HUES6 (cell line): ENCODE data around the gene FAR2.

Experiments
- H3K27ac ChIP-seq: 2 replicates; pipeline ENCODE4 v1.7.0; 2013; ENCODE audit warnings: low read depth, mild to moderate bottlenecking, low read length, inconsistent platforms
- H3K27me3 ChIP-seq: 2 replicates; pipeline ENCODE4 v1.6.1; 2013; ENCODE audit warnings: low read length; ENCODE audit not compliant: control insufficient read depth, insufficient read depth
- H3K36me3 ChIP-seq: 2 replicates; pipeline ENCODE4 v1.6.1; 2013; ENCODE audit warnings: low read length; ENCODE audit not compliant: control insufficient read depth, insufficient read depth
- H3K4me1 ChIP-seq: 2 replicates; pipeline ENCODE4 v1.6.1; 2013; ENCODE audit warnings: low read length; ENCODE audit not compliant: control insufficient read depth, insufficient read depth
- H3K4me3 ChIP-seq: 2 replicates; pipeline ENCODE4 v1.5.1; 2013; ENCODE audit warnings: low read depth, low read length
- H3K9ac ChIP-seq: one replicate; pipeline ENCODE4 v1.6.1; 2013; ENCODE audit warnings: mild to moderate bottlenecking, low read length
- H3K9me3 ChIP-seq: 2 replicates; pipeline ENCODE4 v1.6.1; 2013; ENCODE audit warnings: low read depth, low read length; ENCODE audit not compliant: control insufficient read depth, insufficient read depth

FAR2 gene

GRCh38 chr12:29207120-29207519 is 58.0 kb downstream of the FAR2 start:
- Histone ChIP-seq H3K9ac (no peak overlapping the region), H3K4me1 (no peaks in the 10 kb centered on the region), H3K4me3 (no peak overlapping the region), H3K27ac (no peak overlapping the region), H3K9me3 (peaks cover 5% of the 10 kb centered on the region; the same call in 1 of the 2 replicates), H3K36me3 (no peaks in the 10 kb centered on the region), H3K27me3 (0 out of 2 replicates have a peak, but pooled peaks cover 2% of the 10 kb centered on the region)

- H3K27ac ChIP-seq, result no peak overlapping the region
- no peak overlapping the region for H3K9ac ChIP-seq
- no peaks in the 10 kb centered on the region for H3K27me3 ChIP-seq
These were observed 59.0 kb downstream of the FAR2 start for GRCh38 chr12:29208060-29208459.

GRCh38 chr12:29208936-29209701 is 60.0 kb downstream of the FAR2 start:
- H3K27ac ChIP-seq, result no peak overlapping the region
- no peaks in the 10 kb centered on the region for H3K9me3 ChIP-seq
- H3K27me3 ChIP-seq, result no peaks in the 10 kb centered on the region
- H3K36me3 ChIP-seq, result no peaks in the 10 kb centered on the region
- H3K9ac ChIP-seq, result no peak overlapping the region
- H3K4me1 ChIP-seq, result no peaks in the 10 kb centered on the region
- H3K4me3 ChIP-seq, result no peak overlapping the region

More at GRCh38 chr12:29208060-29208459, 59.0 kb downstream of the FAR2 start:
- Histone ChIP-seq H3K4me1 (no peaks in the 10 kb centered on the region), H3K4me3 (no peak overlapping the region), H3K9me3 (no peaks in the 10 kb centered on the region), H3K36me3 (no peaks in the 10 kb centered on the region)

GRCh38 chr12:29211696-29212095 is 62.6 kb downstream of the FAR2 start:
- Histone ChIP-seq H3K4me3 (no peak overlapping the region), H3K4me1 (no peaks in the 10 kb centered on the region), H3K27me3 (no peaks in the 10 kb centered on the region), H3K27ac (no peak overlapping the region), H3K9ac (no peak overlapping the region), H3K36me3 (no peaks in the 10 kb centered on the region), H3K9me3 (no peaks in the 10 kb centered on the region)

GRCh38 chr12:29212682-29213403 is 63.8 kb downstream of the FAR2 start:
- no peaks in the 10 kb centered on the region for H3K27me3 ChIP-seq
- no peak overlapping the region for H3K9ac ChIP-seq
- no peak overlapping the region for H3K27ac ChIP-seq
- no peaks in the 10 kb centered on the region for H3K4me1 ChIP-seq
- no peaks in the 10 kb centered on the region for H3K9me3 ChIP-seq
- H3K36me3 ChIP-seq, result no peaks in the 10 kb centered on the region
- H3K4me3 ChIP-seq, result no peak overlapping the region

- no peaks in the 10 kb centered on the region for H3K27me3 ChIP-seq
- H3K9ac ChIP-seq, result no peak overlapping the region
- no peak overlapping the region for H3K4me3 ChIP-seq
- H3K4me1 ChIP-seq, result no peaks in the 10 kb centered on the region
- no peaks in the 10 kb centered on the region for H3K9me3 ChIP-seq
- H3K27ac ChIP-seq, result no peak overlapping the region
- no peaks in the 10 kb centered on the region for H3K36me3 ChIP-seq
These were observed 67.2 kb downstream of the FAR2 start for GRCh38 chr12:29216266-29216665.

GRCh38 chr12:29216797-29217575 is 67.9 kb downstream of the FAR2 start:
- Histone ChIP-seq H3K4me1 (no peaks in the 10 kb centered on the region), H3K36me3 (no peaks in the 10 kb centered on the region), H3K4me3 (no peak overlapping the region), H3K27me3 (no peaks in the 10 kb centered on the region), H3K9me3 (no peaks in the 10 kb centered on the region), H3K27ac (no peak overlapping the region), H3K9ac (no peak overlapping the region)

- Histone ChIP-seq H3K4me1 (peaks cover 4% of the 10 kb centered on the region; the same call in 1 of the 2 replicates), H3K27ac (no peak overlapping the region), H3K9ac (no peak overlapping the region), H3K9me3 (no peaks in the 10 kb centered on the region), H3K4me3 (no peak overlapping the region), H3K36me3 (no peaks in the 10 kb centered on the region), H3K27me3 (no peaks in the 10 kb centered on the region)
These were observed 71.7 kb downstream of the FAR2 start for GRCh38 chr12:29220632-29221336.

- Histone ChIP-seq H3K9ac (no peak overlapping the region), H3K36me3 (no peaks in the 10 kb centered on the region), H3K9me3 (no peaks in the 10 kb centered on the region), H3K4me3 (no peak overlapping the region), H3K27me3 (no peaks in the 10 kb centered on the region), H3K27ac (no peak overlapping the region), H3K4me1 (peaks cover 16% of the 10 kb centered on the region; the same call in 1 of the 2 replicates)
These were observed 73.1 kb downstream of the FAR2 start for GRCh38 chr12:29222200-29222599.

GRCh38 chr12:29223426-29223825 is 74.3 kb downstream of the FAR2 start:
- peaks cover 27% of the 10 kb centered on the region for H3K4me1 ChIP-seq
- no peaks in the 10 kb centered on the region for H3K9me3 ChIP-seq
- H3K27ac ChIP-seq, result no peak overlapping the region

More at GRCh38 chr12:29223426-29223825, 74.3 kb downstream of the FAR2 start:
- H3K36me3 ChIP-seq, result no peaks in the 10 kb centered on the region
- no peak overlapping the region for H3K4me3 ChIP-seq
- H3K27me3 ChIP-seq, result no peaks in the 10 kb centered on the region
- H3K9ac ChIP-seq, result no peak overlapping the region
